Activated CD8-positive, alpha-beta T cell treated with anti-CD3 and anti-CD28 coated beads, Interleukin-2, amount 10 ng/mL, durations not matched to agents 7 days and 5 days (primary cell): ENCODE measurements around the gene MTNR1A. TPM values are rescaled to one million over a fixed set of nuclear protein-coding genes. Genes with fewer than 3 reads are reported as not detected.

Experiments used
- ATAC-seq: fragments of 150-1000 bp; cut with Tn5 transposase; one replicate; pipeline ENCODE4 v1.10.0; 2021; ENCODE audit warnings: moderate library complexity
- CTCF ChIA-PET: fragments of 350-600 bp; sonication (Branson Sonifier 250); formaldehyde crosslinking; loops from one replicate; lab custom pipeline; 2021; ENCODE audit warnings: antibody characterized with exemption; lab: Charles Lee
- POLR2A ChIA-PET: fragments of 350-600 bp; sonication (Branson Sonifier 250); formaldehyde crosslinking; loops from one replicate; lab custom pipeline; 2021; ENCODE audit warnings: antibody characterized with exemption; lab: Charles Lee
- DNase-seq: peaks from one replicate; pipeline ENCODE4 v3.0.0-alpha.2; 2020
- H3K27ac Mint-ChIP-seq: one replicate; pipeline ENCODE4 v1.8.0; 2021; ENCODE audit warnings: mild to moderate bottlenecking, mixed read lengths
- H3K27me3 Mint-ChIP-seq: one replicate; pipeline ENCODE4 v1.8.0; 2021; ENCODE audit warnings: low read depth, mixed read lengths
- H3K36me3 Mint-ChIP-seq: one replicate; pipeline ENCODE4 v1.8.0; 2021; ENCODE audit warnings: low read depth, mixed read lengths
- H3K4me1 Mint-ChIP-seq: one replicate; pipeline ENCODE4 v1.8.0; 2021; ENCODE audit warnings: low read depth, mixed read lengths
- H3K4me3 Mint-ChIP-seq: one replicate; pipeline ENCODE4 v1.8.0; 2021; ENCODE audit warnings: mild to moderate bottlenecking, mixed read lengths
- H3K9me3 Mint-ChIP-seq: one replicate; pipeline ENCODE4 v1.8.0; 2022; ENCODE audit warnings: mixed read lengths; ENCODE audit not compliant: insufficient read depth
- total RNA-seq, 2 experiments: library from RNA; stranded (reverse); gene quantifications; one replicate each; pipeline ENCODE4 v1.2.3, GENCODE V29; 2021

The MTNR1A gene
- not detected for total RNA-seq

DNA sequence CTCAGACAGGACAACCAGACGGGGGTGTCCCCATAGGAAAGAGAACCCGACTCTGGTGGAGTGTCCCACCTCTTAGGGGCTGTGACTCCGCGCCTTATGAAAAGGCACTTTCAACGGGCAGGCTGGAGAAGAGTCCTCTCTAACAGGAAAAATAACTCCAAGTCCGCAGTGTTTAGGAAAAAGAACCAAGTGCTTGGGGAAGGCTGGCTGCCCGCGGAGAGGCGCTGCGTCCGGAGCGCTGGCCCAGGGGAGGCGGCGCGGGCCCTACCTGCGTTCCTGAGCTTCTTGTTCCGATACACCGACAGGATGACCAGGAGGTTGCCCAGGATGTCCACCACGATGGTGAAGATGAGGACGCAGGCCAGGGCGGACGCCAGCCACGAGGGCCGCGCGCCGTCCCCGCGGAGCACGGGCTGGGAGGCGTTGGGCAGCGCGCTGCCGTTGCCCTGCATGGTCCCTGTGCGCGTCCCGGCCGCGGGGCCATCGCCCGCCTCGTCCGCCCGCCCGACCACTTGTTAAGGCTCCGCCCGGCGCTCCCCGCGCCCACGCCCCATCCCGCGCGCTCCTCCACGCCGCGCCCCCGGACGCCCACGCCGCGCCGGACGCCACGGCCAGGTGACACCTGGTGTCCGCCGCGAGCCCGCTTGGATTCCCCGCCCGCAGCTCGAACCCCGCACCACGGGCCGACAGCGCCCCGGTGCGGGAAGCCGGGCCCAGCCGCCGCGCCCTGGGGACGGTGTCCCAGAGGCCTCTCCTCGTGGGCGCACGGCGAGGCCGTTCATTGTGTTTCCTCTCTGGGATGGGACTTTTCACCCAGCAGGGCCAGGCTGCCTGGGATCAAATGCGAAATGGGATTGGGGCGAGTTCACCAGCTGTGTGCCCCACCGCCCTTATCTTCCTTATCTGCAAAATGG is at the start of gene MTNR1A:
Gene MTNR1A, minus strand, starts transcription at position 654 of the 914 bp plus-strand sequence. Its CDS starts 202 bp downstream, at position 452.
- ChIA-PET POLR2A (no interaction called here), CTCF (no interaction called here)
- no peak for ATAC-seq
- peaks cover 3% of the 10 kb centered on the region for H3K36me3 Mint-ChIP-seq
- H3K4me1 Mint-ChIP-seq, result no peaks in the 10 kb centered on the region
- H3K27me3 Mint-ChIP-seq, result peaks cover 14% of the 10 kb centered on the region
- H3K27ac Mint-ChIP-seq, result no peak within 1 kb of the TSS
- H3K4me3 Mint-ChIP-seq, result no peak within 1 kb of the TSS
- no peak for DNase-seq
- H3K9me3 Mint-ChIP-seq, result peaks cover 4% of the 10 kb centered on the region

DNA sequence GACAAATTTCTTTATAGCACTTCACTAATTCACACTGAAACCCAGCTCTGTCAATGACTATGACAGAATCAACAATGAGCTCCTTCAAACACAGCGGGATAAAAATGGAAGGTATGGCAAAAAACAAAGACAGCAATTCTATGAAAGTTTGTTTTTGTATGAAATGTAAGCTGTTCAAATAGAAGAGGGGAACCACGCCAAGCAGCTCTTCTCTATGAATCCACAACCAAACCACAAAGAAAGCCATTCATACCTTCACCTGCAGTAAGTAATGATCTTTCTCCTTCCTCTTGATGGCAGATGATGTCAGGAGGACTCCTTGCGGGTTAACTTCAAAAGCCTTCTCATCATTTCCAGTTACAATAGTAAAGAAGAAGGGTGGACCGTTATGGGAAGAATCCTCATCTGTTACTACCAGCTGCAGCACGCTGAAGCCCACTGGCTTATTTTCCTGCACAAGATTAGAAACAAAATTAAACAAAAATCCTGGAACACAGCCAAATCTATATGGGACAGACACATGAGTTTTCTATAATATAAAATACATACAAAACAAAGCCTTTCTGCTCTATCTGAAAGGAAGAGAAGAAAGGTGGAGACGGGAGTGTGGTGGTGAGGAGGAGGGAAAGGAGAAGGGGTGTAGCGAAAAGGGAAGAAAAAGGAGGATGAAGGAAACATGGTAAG is 48.9 kb upstream of the MTNR1A start:
- CTCF ChIA-PET, result no interaction called here
- Mint-ChIP-seq H3K9me3 (no peaks in the 10 kb centered on the region), H3K27me3 (no peaks in the 10 kb centered on the region), H3K27ac (no peak overlapping the region), H3K4me1 (no peaks in the 10 kb centered on the region), H3K36me3 (no peaks in the 10 kb centered on the region), H3K4me3 (no peak overlapping the region)
- POLR2A ChIA-PET, result no interaction called here
- DNase-seq (no peak), ATAC-seq (no peak)

DNA sequence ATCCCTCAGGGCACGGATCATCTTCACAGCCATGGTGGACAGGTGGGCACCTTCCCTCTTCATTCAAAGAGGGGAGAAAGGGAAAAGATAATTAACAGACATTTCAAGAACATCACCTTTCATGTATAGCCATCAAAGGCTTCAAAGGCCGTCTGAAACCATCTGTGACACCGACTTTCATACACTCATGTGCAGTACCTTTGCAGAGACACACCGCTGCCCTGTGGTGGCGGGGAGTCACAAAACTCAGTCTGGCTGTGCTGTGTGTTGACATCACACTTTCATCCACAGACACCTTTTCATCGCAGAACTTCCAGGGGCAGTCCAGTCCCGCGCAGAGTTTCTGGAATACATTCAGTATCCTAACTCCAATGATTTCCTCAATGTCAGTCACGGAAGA is 47.6 kb upstream of the MTNR1A start:
- no peaks in the 10 kb centered on the region for H3K9me3 Mint-ChIP-seq
- no peaks in the 10 kb centered on the region for H3K27me3 Mint-ChIP-seq
- CTCF ChIA-PET, result no interaction called here
- no peak overlapping the region for H3K27ac Mint-ChIP-seq
- H3K36me3 Mint-ChIP-seq, result no peaks in the 10 kb centered on the region
- DNase-seq, result no peak
- no peak for ATAC-seq
- H3K4me3 Mint-ChIP-seq, result no peak overlapping the region
- POLR2A ChIA-PET, result no interaction called here
- no peaks in the 10 kb centered on the region for H3K4me1 Mint-ChIP-seq

DNA sequence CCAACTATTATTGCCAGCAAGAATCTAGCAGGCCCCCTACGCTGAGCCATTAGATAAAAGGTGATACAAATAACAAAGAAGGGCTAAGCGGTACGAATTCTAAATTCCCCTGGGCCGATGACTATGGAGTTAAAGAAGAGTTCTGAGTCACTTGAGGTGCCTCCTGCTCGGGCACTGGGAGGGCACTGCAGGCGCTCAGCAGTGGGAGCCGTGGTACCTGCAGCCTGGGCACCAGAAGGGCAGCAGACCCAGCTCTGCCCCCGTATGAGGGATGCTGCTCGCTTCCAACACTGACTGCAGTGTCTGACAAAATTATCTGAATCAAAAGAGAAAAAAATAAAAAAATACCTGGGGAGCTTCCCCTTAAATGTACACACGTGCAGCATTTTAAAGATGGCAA is 44.1 kb upstream of the MTNR1A start:
- H3K27ac Mint-ChIP-seq, result no peak overlapping the region
- no peaks in the 10 kb centered on the region for H3K9me3 Mint-ChIP-seq
- CTCF ChIA-PET, result no interaction called here
- ATAC-seq (no peak), DNase-seq (no peak)
- POLR2A ChIA-PET, result no interaction called here
- no peak overlapping the region for H3K4me3 Mint-ChIP-seq
- H3K27me3 Mint-ChIP-seq, result no peaks in the 10 kb centered on the region
- H3K36me3 Mint-ChIP-seq, result no peaks in the 10 kb centered on the region
- H3K4me1 Mint-ChIP-seq, result no peaks in the 10 kb centered on the region

DNA sequence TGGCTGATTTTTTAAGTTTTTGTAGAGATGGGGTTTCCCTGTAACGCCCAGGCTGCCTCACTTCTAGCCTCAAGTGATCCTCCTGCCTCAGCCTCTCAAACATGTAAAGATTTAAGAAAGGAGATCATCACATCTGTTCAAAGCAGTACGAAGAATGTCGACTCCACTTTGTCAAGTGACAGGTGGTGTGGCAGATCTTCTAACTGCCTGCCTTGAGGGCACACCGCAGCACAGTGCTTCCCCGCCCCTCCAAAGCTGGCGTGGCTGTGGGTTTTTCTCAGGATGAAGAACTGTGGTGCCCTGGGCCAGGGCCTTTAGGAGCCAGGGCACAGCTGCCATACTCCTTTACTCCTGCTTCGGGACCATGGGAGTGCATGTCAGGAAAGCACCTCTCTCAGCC is 43.3 kb upstream of the MTNR1A start:
- ChIA-PET POLR2A (no interaction called here), CTCF (no interaction called here)
- Mint-ChIP-seq H3K27me3 (no peaks in the 10 kb centered on the region), H3K4me1 (no peaks in the 10 kb centered on the region), H3K4me3 (no peak overlapping the region), H3K9me3 (no peaks in the 10 kb centered on the region), H3K27ac (no peak overlapping the region), H3K36me3 (no peaks in the 10 kb centered on the region)
- DNase-seq (no peak), ATAC-seq (no peak)

DNA sequence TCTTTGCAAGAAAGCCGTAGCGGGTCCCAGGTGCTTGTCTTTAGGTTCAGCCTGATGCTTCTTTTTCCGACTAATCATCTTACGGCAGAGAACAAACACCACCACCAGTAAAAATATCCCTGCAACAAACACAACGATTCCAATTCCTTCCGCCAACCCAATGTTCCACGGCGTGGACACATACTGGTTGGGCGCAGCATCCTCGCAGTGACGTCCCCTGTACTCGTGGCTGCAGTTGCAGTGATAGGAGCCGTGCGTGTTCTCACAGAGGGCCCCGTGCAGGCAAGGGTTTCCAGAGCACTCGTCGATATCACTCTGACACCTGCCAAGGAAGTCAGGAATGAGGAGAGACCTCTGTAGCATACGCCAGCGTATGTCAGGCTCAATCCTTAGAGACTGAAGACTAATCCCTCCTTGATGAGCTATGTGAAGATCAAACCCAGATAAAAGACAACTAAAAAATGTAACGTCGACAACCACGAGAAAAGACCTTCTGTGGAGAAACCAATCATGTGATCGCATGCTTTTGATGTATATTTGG is 41.6 kb upstream of the MTNR1A start:
- DNase-seq, result no peak
- Mint-ChIP-seq H3K36me3 (no peaks in the 10 kb centered on the region), H3K9me3 (no peaks in the 10 kb centered on the region), H3K4me3 (no peak overlapping the region), H3K4me1 (no peaks in the 10 kb centered on the region), H3K27me3 (no peaks in the 10 kb centered on the region), H3K27ac (no peak overlapping the region)
- ChIA-PET POLR2A (no interaction called here), CTCF (no interaction called here)
- no peak for ATAC-seq

GRCh38 chr4:186596346-186596745 is 41.0 kb upstream of the MTNR1A start:
- ChIA-PET POLR2A (no interaction called here), CTCF (no interaction called here)
- ATAC-seq (no peak), DNase-seq (no peak)
- H3K27ac Mint-ChIP-seq, result no peak overlapping the region
- H3K36me3 Mint-ChIP-seq, result no peaks in the 10 kb centered on the region
- no peak overlapping the region for H3K4me3 Mint-ChIP-seq
- H3K27me3 Mint-ChIP-seq, result no peaks in the 10 kb centered on the region
- no peaks in the 10 kb centered on the region for H3K4me1 Mint-ChIP-seq
- no peaks in the 10 kb centered on the region for H3K9me3 Mint-ChIP-seq

DNA sequence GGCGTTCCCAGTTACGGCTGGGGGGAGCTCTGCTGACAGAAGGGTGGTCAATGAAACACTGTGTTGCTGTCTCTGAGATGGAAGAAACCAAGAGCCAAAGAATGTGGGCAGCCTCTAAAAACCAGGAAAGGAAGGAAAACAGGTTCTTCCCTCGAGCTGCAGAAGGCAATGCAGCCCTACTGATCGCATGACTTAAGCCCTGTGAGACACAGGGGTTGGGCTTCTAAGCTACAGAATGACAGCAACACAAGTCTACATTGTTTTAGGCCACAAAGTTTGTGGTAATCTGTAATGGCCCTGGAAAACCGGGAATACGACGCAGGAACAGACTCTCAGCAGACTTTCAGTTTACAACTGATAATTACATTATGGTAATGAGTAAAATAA is 38.2 kb upstream of the MTNR1A start:
- ChIA-PET CTCF (no interaction called here), POLR2A (no interaction called here)
- H3K4me3 Mint-ChIP-seq, result no peak overlapping the region
- ATAC-seq, result no peak
- no peak for DNase-seq
- no peaks in the 10 kb centered on the region for H3K4me1 Mint-ChIP-seq
- H3K9me3 Mint-ChIP-seq, result no peaks in the 10 kb centered on the region
- H3K36me3 Mint-ChIP-seq, result no peaks in the 10 kb centered on the region
- H3K27me3 Mint-ChIP-seq, result no peaks in the 10 kb centered on the region
- H3K27ac Mint-ChIP-seq, result no peak overlapping the region

DNA sequence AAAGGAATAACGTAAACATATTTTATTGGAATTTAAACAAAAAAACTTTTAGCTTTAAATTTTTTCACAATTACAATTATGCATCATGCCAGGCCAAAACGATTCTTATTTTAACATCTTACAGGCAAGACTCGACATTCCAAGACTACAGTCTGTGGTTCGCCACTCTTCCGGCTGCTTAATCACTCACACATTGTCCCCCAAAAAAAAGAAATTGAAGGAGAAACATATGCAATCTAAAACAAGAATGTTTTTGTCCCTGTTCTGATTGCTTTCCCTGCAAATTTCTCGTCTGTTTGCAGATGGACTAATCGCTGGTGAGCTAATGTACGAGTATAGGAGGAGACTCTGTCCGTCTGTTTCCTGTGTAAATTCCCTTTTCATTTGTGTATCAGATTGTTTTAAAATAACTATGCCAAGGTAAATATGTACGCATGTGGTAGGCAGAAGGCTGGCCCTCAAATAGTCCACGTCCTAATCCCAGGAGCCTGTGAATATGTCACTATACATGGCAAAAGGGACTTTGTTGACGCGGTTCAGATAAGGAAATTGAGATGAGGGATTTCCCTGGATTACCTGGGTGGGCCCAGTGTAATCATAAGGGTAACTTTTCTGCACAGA is 37.7 kb upstream of the MTNR1A start:
- H3K27me3 Mint-ChIP-seq, result no peaks in the 10 kb centered on the region

DNA sequence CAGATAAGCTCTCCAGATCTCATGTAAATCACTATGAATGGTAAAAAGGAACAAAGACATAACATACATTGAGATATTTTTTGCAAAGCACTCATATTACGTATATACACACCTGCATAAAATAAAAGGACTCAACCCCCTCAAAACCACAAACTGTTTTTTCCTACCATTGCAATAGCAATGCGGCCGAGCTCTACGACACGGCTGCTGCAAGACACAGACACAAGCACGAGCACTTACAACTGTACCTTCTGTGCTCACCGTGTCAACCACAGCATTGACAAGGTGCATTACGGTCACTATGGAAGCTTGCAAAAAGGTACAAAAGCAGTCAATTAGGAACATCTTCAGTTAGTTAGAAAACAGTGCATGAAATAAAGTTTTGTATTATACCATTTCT is 37.1 kb upstream of the MTNR1A start:
- H3K4me1 Mint-ChIP-seq, result no peaks in the 10 kb centered on the region
- DNase-seq (no peak), ATAC-seq (no peak)
- H3K27me3 Mint-ChIP-seq, result no peaks in the 10 kb centered on the region
- ChIA-PET CTCF (no interaction called here), POLR2A (no interaction called here)
- no peak overlapping the region for H3K4me3 Mint-ChIP-seq
- no peaks in the 10 kb centered on the region for H3K9me3 Mint-ChIP-seq
- H3K27ac Mint-ChIP-seq, result no peak overlapping the region
- no peaks in the 10 kb centered on the region for H3K36me3 Mint-ChIP-seq

More for the DNA sequence above, 37.7 kb upstream of the MTNR1A start:
- ChIA-PET POLR2A (no interaction called here), CTCF (no interaction called here)
- Mint-ChIP-seq H3K4me3 (no peak overlapping the region), H3K36me3 (no peaks in the 10 kb centered on the region), H3K9me3 (no peaks in the 10 kb centered on the region), H3K27ac (no peak overlapping the region), H3K4me1 (no peaks in the 10 kb centered on the region)
- DNase-seq (no peak), ATAC-seq (no peak)

GRCh38 chr4:186591651-186592050 is 36.3 kb upstream of the MTNR1A start:
- Mint-ChIP-seq H3K9me3 (no peaks in the 10 kb centered on the region), H3K36me3 (no peaks in the 10 kb centered on the region), H3K27ac (no peak overlapping the region), H3K27me3 (no peaks in the 10 kb centered on the region), H3K4me3 (no peak overlapping the region), H3K4me1 (no peaks in the 10 kb centered on the region)
- no peak for DNase-seq
- no peak for ATAC-seq
- ChIA-PET CTCF (no interaction called here), POLR2A (interaction anchor here (0.6 kb wide), 1 partner anchor 523 kb away, joined by 3 read pairs; the partner anchor contains the start of gene TLR3)

- ChIA-PET CTCF (interaction anchor here (2.0 kb wide), 1 partner anchor 290 kb away, joined by 9 read pairs; no protein-coding TSS in a partner anchor), POLR2A (no interaction called here)
- ATAC-seq, result no peak
- Mint-ChIP-seq H3K27ac (no peak overlapping the region), H3K9me3 (no peaks in the 10 kb centered on the region), H3K4me1 (no peaks in the 10 kb centered on the region), H3K27me3 (no peaks in the 10 kb centered on the region), H3K36me3 (no peaks in the 10 kb centered on the region), H3K4me3 (no peak overlapping the region)
- DNase-seq, result no peak
These were observed 33.1 kb upstream of the MTNR1A start for GRCh38 chr4:186588503-186588902.
